Measurements from ENCODE around the gene INAFM1. TPM values are rescaled to one million over a fixed set of nuclear protein-coding genes. Genes with fewer than 3 reads are reported as not detected.

The INAFM1 gene
- 3.8 and 5.5 TPM in 2 replicates for polyA plus RNA-seq (2012; rRNA removed)
- polyA plus RNA-seq (2012; cell fraction: cytosol; rRNA removed): 2.3 and 3.0 TPM in 2 replicates
- polyA plus RNA-seq (2012; cell fraction: nucleus; rRNA removed): 10.2 and 19.9 TPM in 2 replicates

GRCh38 chr19:47274071-47274890, at the start of gene INAFM1:
INAFM1 (plus strand) TSS chr19:47274885; CDS start chr19:47274920, 35 bp downstream.
- no peaks in the 10 kb centered on the region for H3K79me2 ChIP-seq (ENCODE audit: insufficient read depth)
- H3K27me3 ChIP-seq (ENCODE audit: insufficient read depth): no peaks in the 10 kb centered on the region
- no peaks in the 10 kb centered on the region for H3K9me3 ChIP-seq
- no peaks in the 10 kb centered on the region; the same call in 1 of the 2 replicates for H4K20me1 ChIP-seq (ENCODE audit: insufficient read depth)
- H3K4me2 ChIP-seq: peak within 1 kb of the TSS; percentile 97
- peaks cover 13% of the 10 kb centered on the region in 2 experiments for H3K36me3 ChIP-seq (replicated peaks in 1 of 2; ENCODE audit: control insufficient read depth in 1 of 2, insufficient read depth in 2 of 2, low read length in 1 of 2)
- POLR2A ChIA-PET: interaction anchor here (0.6 to 2.6 kb wide), 3 partner anchors 18 to 445 kb away, joined by 3 to 18 read pairs (median 4); partner anchors contain the start of gene CCDC9
- peak within 1 kb of the TSS; percentile 63; the same call in 1 of the 2 replicates for H2AFZ ChIP-seq (ENCODE audit: low read depth)
- H3K9ac ChIP-seq: peak within 1 kb of the TSS; percentile 91
- DNase-seq: peak; percentile 96
- WGBS (ENCODE audit: low lambda C conversion rate): 1% methylated on average over 32 of the region's 72 CpGs
- peaks cover 10 to 18% of the 10 kb centered on the region in 2 experiments; a peak in 3 of 4 replicates for H3K4me1 ChIP-seq (ENCODE audit: control insufficient read depth in 1 of 2, insufficient read depth in 2 of 2, low read depth in 1 of 2, low read length in 1 of 2)
- peak within 1 kb of the TSS; percentile 59 to 87 for H3K4me3 ChIP-seq (ENCODE audit: low read depth in 2 of 2, low read length in 1 of 2)
- no peaks in the 10 kb centered on the region for H3K9me2 ChIP-seq
- peak within 1 kb of the TSS; percentile 92 to 97 for H3K27ac ChIP-seq (ENCODE audit: low read depth in 2 of 2, low read length in 1 of 2)
- CTCF ChIA-PET: interaction anchor here (0.5 to 3.7 kb wide), 10 partner anchors 10 to 261 kb away, joined by 3 to 34 read pairs (median 5); partner anchors contain the start of gene DHX34
- H3F3A ChIP-seq (replicated peaks; ENCODE audit: insufficient read depth): peaks cover 26% of the 10 kb centered on the region
- TF ChIP-seq PBX3 (IDR thresholded peaks at IDR 0.05) (peak; percentile 34; the same call in 1 of the 2 replicates), IRF3 (IDR thresholded peaks at IDR 0.05; ENCODE audit: low read depth, low read length) (no peak), NRF1 (IDR thresholded peaks at IDR 0.05; ENCODE audit: low read depth, low read length) (peak; percentile 37; the same call in 1 of the 2 replicates), CTCF (IDR thresholded peaks at IDR 0.05) (no peak), CHD2 (IDR thresholded peaks at IDR 0.05; ENCODE audit: low read length, partially characterized antibody) (peak; percentile 89), YY1 (IDR thresholded peaks at IDR 0.05; ENCODE audit: low read depth) (no peak), RFX5 (IDR thresholded peaks at IDR 0.05; ENCODE audit: low read length) (no peak), USF1 (IDR thresholded peaks at IDR 0.05; ENCODE audit: borderline replicate concordance, low read depth) (no peak), MXI1 (IDR thresholded peaks at IDR 0.05; ENCODE audit: low read depth, low read length) (no peak), GATA2 (CRISPR knock-in tag; IDR thresholded peaks at IDR 0.05) (no peak), RAD21 (IDR thresholded peaks at IDR 0.05; ENCODE audit: low read length) (no peak), TEAD4 (IDR thresholded peaks at IDR 0.05; ENCODE audit: borderline replicate concordance, insufficient read depth) (no peak), GABPA (IDR thresholded peaks at IDR 0.05; ENCODE audit: low read depth) (no peak), FOXM1 (IDR thresholded peaks at IDR 0.05; ENCODE audit: low read depth) (no peak), RXRA (IDR thresholded peaks at IDR 0.05; ENCODE audit: borderline replicate concordance, low read depth) (no peak), NFIC (IDR thresholded peaks at IDR 0.05; ENCODE audit: borderline replicate concordance) (no peak), JUND (IDR thresholded peaks at IDR 0.05) (no peak), FOSL2 (IDR thresholded peaks at IDR 0.05; ENCODE audit: borderline replicate concordance, low read depth) (no peak), EP300 (IDR thresholded peaks at IDR 0.05; ENCODE audit: borderline replicate concordance in 1 of 2, low read depth in 1 of 2, low read length in 1 of 2) (no peak), FOXJ3 (CRISPR knock-in tag; IDR thresholded peaks at IDR 0.05) (no peak), TCF12 (IDR thresholded peaks at IDR 0.05) (no peak), ELF1 (IDR thresholded peaks at IDR 0.05) (no peak; the same call in 1 of the 2 replicates), SIN3A (IDR thresholded peaks at IDR 0.05; ENCODE audit: borderline replicate concordance, low read depth, low read length) (0 out of 2 replicates have a peak, but pooled peaks have one; percentile 48), SMC3 (IDR thresholded peaks at IDR 0.05; ENCODE audit: low read depth, low read length) (no peak), MEF2A (IDR thresholded peaks at IDR 0.05; ENCODE audit: borderline replicate concordance, low read depth) (no peak), RCOR1 (IDR thresholded peaks at IDR 0.05; ENCODE audit: low read length) (no peak), MAX (IDR thresholded peaks at IDR 0.05; ENCODE audit: low read depth) (0 out of 2 replicates have a peak, but pooled peaks have one; percentile 26), USF2 (IDR thresholded peaks at IDR 0.05; ENCODE audit: borderline replicate concordance, low read depth, low read length) (no peak)
